ENCODE results near the gene DENND1A. TPM values are rescaled to one million over a fixed set of nuclear protein-coding genes. Genes with fewer than 3 reads are reported as not detected.

The DENND1A gene
- total and polyA plus RNA-seq, 8 donors = 4.4 to 109 (median 21.4) TPM

- peaks cover 0 to 47% (median 17%) of the 10 kb centered on the region in 4 donors for H3K36me3 ChIP-seq
- DNase-seq = no peak
- TF ChIP-seq POLR2A (IDR thresholded peaks at IDR 0.05) (no peak), POLR2AphosphoS5 (IDR thresholded peaks at IDR 0.05) (no peak), EP300 (IDR thresholded peaks at IDR 0.05) (no peak)
- TF ChIP-seq, protein P1, sequence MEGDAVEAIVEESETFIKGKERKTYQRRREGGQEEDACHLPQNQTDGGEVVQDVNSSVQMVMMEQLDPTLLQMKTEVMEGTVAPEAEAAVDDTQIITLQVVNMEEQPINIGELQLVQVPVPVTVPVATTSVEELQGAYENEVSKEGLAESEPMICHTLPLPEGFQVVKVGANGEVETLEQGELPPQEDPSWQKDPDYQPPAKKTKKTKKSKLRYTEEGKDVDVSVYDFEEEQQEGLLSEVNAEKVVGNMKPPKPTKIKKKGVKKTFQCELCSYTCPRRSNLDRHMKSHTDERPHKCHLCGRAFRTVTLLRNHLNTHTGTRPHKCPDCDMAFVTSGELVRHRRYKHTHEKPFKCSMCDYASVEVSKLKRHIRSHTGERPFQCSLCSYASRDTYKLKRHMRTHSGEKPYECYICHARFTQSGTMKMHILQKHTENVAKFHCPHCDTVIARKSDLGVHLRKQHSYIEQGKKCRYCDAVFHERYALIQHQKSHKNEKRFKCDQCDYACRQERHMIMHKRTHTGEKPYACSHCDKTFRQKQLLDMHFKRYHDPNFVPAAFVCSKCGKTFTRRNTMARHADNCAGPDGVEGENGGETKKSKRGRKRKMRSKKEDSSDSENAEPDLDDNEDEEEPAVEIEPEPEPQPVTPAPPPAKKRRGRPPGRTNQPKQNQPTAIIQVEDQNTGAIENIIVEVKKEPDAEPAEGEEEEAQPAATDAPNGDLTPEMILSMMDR (IDR thresholded peaks at IDR 0.05) = no peak
- no peak overlapping the region for H3K27ac ChIP-seq
- no peaks in the 10 kb centered on the region for H3K4me1 ChIP-seq
- H3K4me3 ChIP-seq = no peak overlapping the region
- peaks cover 0 to 23% (median 14%) of the 10 kb centered on the region in 4 donors for H3K9me3 ChIP-seq
- intact Hi-C loops (cut with DNase I; ENCODE audit: low total_unique reads) = no loop called here
- no peaks in the 10 kb centered on the region for H3K27me3 ChIP-seq
- 94 to 97% (median 96%) methylated on average over 8 of the region's 8 CpGs for WGBS, 5 donors
These were observed 267.7 kb downstream of the DENND1A start for GRCh38 chr9:123662057-123662776.

- H3K27me3 ChIP-seq = no peaks in the 10 kb centered on the region
- no peak overlapping the region for H3K4me3 ChIP-seq
- intact Hi-C loops (cut with DNase I; ENCODE audit: low total_unique reads) = no loop called here
- H3K9me3 ChIP-seq = peaks cover 0 to 23% (median 14%) of the 10 kb centered on the region in 4 donors
- H3K27ac ChIP-seq = no peak overlapping the region
- 90 to 92% (median 90%) methylated on average over 9 of the region's 9 CpGs for WGBS, 5 donors
- TF ChIP-seq, protein P1 (IDR thresholded peaks at IDR 0.05) = no peak
- TF ChIP-seq POLR2A (IDR thresholded peaks at IDR 0.05) (no peak), POLR2AphosphoS5 (IDR thresholded peaks at IDR 0.05) (no peak), EP300 (IDR thresholded peaks at IDR 0.05) (no peak)
- DNase-seq = no peak
- H3K36me3 ChIP-seq = peaks cover 0 to 34% (median 12%) of the 10 kb centered on the region in 4 donors
- H3K4me1 ChIP-seq = no peaks in the 10 kb centered on the region
These were observed 269.0 kb downstream of the DENND1A start for GRCh38 chr9:123660691-123661466.

GRCh38 chr9:123659358-123659757, 270.6 kb downstream of the DENND1A start:
- 34 to 97% (median 93%) methylated on average over 1 of the region's 1 CpG for WGBS, 5 donors
- Histone ChIP-seq H3K9me3 (peaks cover 0 to 16% (median 10%) of the 10 kb centered on the region in 4 donors), H3K27ac (no peak overlapping the region), H3K27me3 (no peaks in the 10 kb centered on the region), H3K4me3 (no peak overlapping the region), H3K36me3 (peaks cover 0 to 20% (median 11%) of the 10 kb centered on the region in 4 donors), H3K4me1 (no peaks in the 10 kb centered on the region)
- intact Hi-C loops (cut with DNase I; ENCODE audit: low total_unique reads) = no loop called here
- TF ChIP-seq, protein P1 (IDR thresholded peaks at IDR 0.05) = no peak
- DNase-seq = no peak

- no peaks in the 10 kb centered on the region for H3K27me3 ChIP-seq
- peaks cover 0 to 13% (median 9%) of the 10 kb centered on the region in 4 donors for H3K9me3 ChIP-seq
- TF ChIP-seq, protein P1 (IDR thresholded peaks at IDR 0.05) = no peak
- TF ChIP-seq POLR2A (IDR thresholded peaks at IDR 0.05) (no peak), POLR2AphosphoS5 (IDR thresholded peaks at IDR 0.05) (no peak), EP300 (IDR thresholded peaks at IDR 0.05) (no peak)
- 78 to 88% (median 85%) methylated on average over 3 of the region's 3 CpGs for WGBS, 5 donors
- H3K4me1 ChIP-seq = no peaks in the 10 kb centered on the region
- H3K4me3 ChIP-seq = no peak overlapping the region
- DNase-seq = no peak
- peaks cover 0 to 17% (median 11%) of the 10 kb centered on the region in 4 donors for H3K36me3 ChIP-seq
- intact Hi-C loops (cut with DNase I; ENCODE audit: low total_unique reads) = no loop called here
- H3K27ac ChIP-seq = no peak overlapping the region
These were observed 271.1 kb downstream of the DENND1A start for GRCh38 chr9:123658792-123659191.
